DOHH2 (cell line): ENCODE data around the gene KCNQ1.

Experiments used
- H3F3A ChIP-seq: fragments of 200-600 bp; sonication (generic), shearing (Covaris generic); 2 replicates; pipeline ENCODE4 v1.6.0; 2016; ENCODE audit warnings: antibody characterized with exemption, mild to moderate bottlenecking; ENCODE audit not compliant: control insufficient read depth, insufficient read depth
- H3K27ac ChIP-seq: fragments of 200-600 bp; sonication (generic); 2 replicates; pipeline ENCODE4 v1.5.1; 2014; ENCODE audit warnings: low read depth, mild to moderate bottlenecking, low read length, moderate library complexity
- H3K27me3 ChIP-seq: fragments of 200-600 bp; sonication (generic); 2 replicates; pipeline ENCODE4 v1.6.1; 2014; ENCODE audit warnings: mild to moderate bottlenecking, low read length, mixed read lengths; ENCODE audit not compliant: control insufficient read depth
- H3K36me3 ChIP-seq: fragments of 200-600 bp; sonication (generic); 2 replicates; pipeline ENCODE4 v1.6.1; 2014; ENCODE audit warnings: mild to moderate bottlenecking, low read length, moderate library complexity, mixed read lengths; ENCODE audit not compliant: control insufficient read depth
- H3K4me1 ChIP-seq: fragments of 200-600 bp; sonication (generic); 2 replicates; pipeline ENCODE4 v1.6.1; 2014; ENCODE audit warnings: mild to moderate bottlenecking, low read length, mixed read lengths; ENCODE audit not compliant: control insufficient read depth
- H3K4me2 ChIP-seq: fragments of 200-600 bp; sonication (generic); 2 replicates; pipeline ENCODE4 v1.6.0; 2014; ENCODE audit warnings: mild to moderate bottlenecking, low read length, moderate library complexity
- H3K4me3 ChIP-seq: fragments of 200-600 bp; sonication (generic); 2 replicates; pipeline ENCODE4 v1.5.1; 2014; ENCODE audit warnings: mild to moderate bottlenecking, low read length, mixed read lengths
- H3K79me2 ChIP-seq: fragments of 200-600 bp; sonication (generic); 2 replicates; pipeline ENCODE4 v1.6.1; 2014; ENCODE audit warnings: mild to moderate bottlenecking, low read length, mixed read lengths; ENCODE audit not compliant: control insufficient read depth
- H3K9me2 ChIP-seq: fragments of 200-600 bp; sonication (generic); replicated peaks from 2 replicates; pipeline ENCODE4 v1.6.1; 2014; ENCODE audit warnings: mild to moderate bottlenecking, low read length, mixed read lengths; ENCODE audit not compliant: control insufficient read depth
- H3K9me3 ChIP-seq: fragments of 200-600 bp; sonication (generic); 2 replicates; pipeline ENCODE4 v1.6.1; 2014; ENCODE audit warnings: antibody characterized with exemption, low read length, mixed read lengths; ENCODE audit not compliant: control insufficient read depth, insufficient read depth
- H4K20me1 ChIP-seq: fragments of 200-600 bp; sonication (generic); 2 replicates; pipeline ENCODE4 v1.6.0; 2014; ENCODE audit warnings: low read depth, mild to moderate bottlenecking, antibody characterized with exemption, low read length, moderate library complexity; ENCODE audit not compliant: control insufficient read depth, insufficient read depth
- CTCF ChIP-seq: fragments of 200-600 bp; sonication (generic); IDR thresholded peaks from one replicate; pipeline ENCODE4 v1.5.1; 2014; ENCODE audit warnings: antibody characterized with exemption, mild to moderate bottlenecking, low read depth, low read length; ENCODE audit not compliant: poor library complexity, severe bottlenecking
- EZH2phosphoT487 ChIP-seq: fragments of 200-600 bp; sonication (generic); IDR thresholded peaks from 2 replicates; pipeline ENCODE4 v1.6.1; 2017; ENCODE audit warnings: borderline replicate concordance, mild to moderate bottlenecking, antibody characterized with exemption, low read length, moderate library complexity, mixed read lengths

KCNQ1 gene

GRCh38 chr11:2532704-2533586, 88.1 kb downstream of the KCNQ1 start:
- H3K4me2 ChIP-seq: peak overlapping the region; percentile 25; the same call in 1 of the 2 replicates
- H3K4me3 ChIP-seq: no peak overlapping the region
- peaks cover 6% of the 10 kb centered on the region for H3K4me1 ChIP-seq
- H3K27ac ChIP-seq: no peak overlapping the region
- no peaks in the 10 kb centered on the region for H3K9me3 ChIP-seq
- no peaks in the 10 kb centered on the region for H3K79me2 ChIP-seq
- no peaks in the 10 kb centered on the region for H3K9me2 ChIP-seq
- no peaks in the 10 kb centered on the region for H3F3A ChIP-seq
- 0 out of 2 replicates have a peak, but pooled peaks cover 5% of the 10 kb centered on the region for H3K27me3 ChIP-seq
- TF ChIP-seq CTCF (peak; percentile 99), EZH2phosphoT487 (no peak)
- H3K36me3 ChIP-seq: no peaks in the 10 kb centered on the region
- H4K20me1 ChIP-seq: peaks cover 10% of the 10 kb centered on the region

- Histone ChIP-seq H3F3A (no peaks in the 10 kb centered on the region), H3K9me3 (no peaks in the 10 kb centered on the region), H3K27ac (no peak overlapping the region), H3K4me3 (no peak overlapping the region), H3K4me2 (no peak overlapping the region), H3K27me3 (0 out of 2 replicates have a peak, but pooled peaks cover 5% of the 10 kb centered on the region), H3K4me1 (peaks cover 6% of the 10 kb centered on the region), H3K36me3 (no peaks in the 10 kb centered on the region), H3K79me2 (no peaks in the 10 kb centered on the region), H3K9me2 (no peaks in the 10 kb centered on the region), H4K20me1 (peaks cover 10% of the 10 kb centered on the region)
- no peak for TF ChIP-seq CTCF
- no peak for TF ChIP-seq EZH2phosphoT487
Measured at GRCh38 chr11:2533587-2534133, 88.9 kb downstream of the KCNQ1 start.

- Histone ChIP-seq H3K36me3 (no peaks in the 10 kb centered on the region), H3K4me2 (no peak overlapping the region), H3K4me1 (peaks cover 6% of the 10 kb centered on the region), H3K27me3 (0 out of 2 replicates have a peak, but pooled peaks cover 5% of the 10 kb centered on the region), H3K9me3 (no peaks in the 10 kb centered on the region), H4K20me1 (peaks cover 10% of the 10 kb centered on the region), H3F3A (no peaks in the 10 kb centered on the region), H3K4me3 (no peak overlapping the region), H3K9me2 (no peaks in the 10 kb centered on the region), H3K79me2 (no peaks in the 10 kb centered on the region), H3K27ac (no peak overlapping the region)
- TF ChIP-seq CTCF (no peak), EZH2phosphoT487 (no peak)
Measured at GRCh38 chr11:2534134-2534956, 89.5 kb downstream of the KCNQ1 start.
